22Rv1 (cell line): ENCODE data around the gene ACSBG1.

ENCODE experiments used
- CTCF ChIP-seq: fragments of 450-650 bp; IDR thresholded peaks from 2 replicates; pipeline ENCODE4 v1.5.1; 2017; ENCODE audit warnings: mild to moderate bottlenecking
- ZFX ChIP-seq: fragments of 450-650 bp; IDR thresholded peaks from 2 replicates; pipeline ENCODE4 v1.6.1; 2017; ENCODE audit warnings: antibody characterized with exemption, borderline replicate concordance

- no peak for TF ChIP-seq CTCF
- no peak for TF ChIP-seq ZFX
These were observed 40.4 kb downstream of the ACSBG1 start for GRCh38 chr15:78193731-78194567.
